GM18868 (cell line): ENCODE data around the gene COL4A2.

Experiments
- ATAC-seq: cut with Tn5 transposase; IDR thresholded peaks from one replicate; pipeline ENCODE4 v1.9.1; 2021; ENCODE audit warnings: mild to moderate bottlenecking, moderate library complexity; ENCODE audit not compliant: unreplicated experiment

Gene COL4A2

DNA sequence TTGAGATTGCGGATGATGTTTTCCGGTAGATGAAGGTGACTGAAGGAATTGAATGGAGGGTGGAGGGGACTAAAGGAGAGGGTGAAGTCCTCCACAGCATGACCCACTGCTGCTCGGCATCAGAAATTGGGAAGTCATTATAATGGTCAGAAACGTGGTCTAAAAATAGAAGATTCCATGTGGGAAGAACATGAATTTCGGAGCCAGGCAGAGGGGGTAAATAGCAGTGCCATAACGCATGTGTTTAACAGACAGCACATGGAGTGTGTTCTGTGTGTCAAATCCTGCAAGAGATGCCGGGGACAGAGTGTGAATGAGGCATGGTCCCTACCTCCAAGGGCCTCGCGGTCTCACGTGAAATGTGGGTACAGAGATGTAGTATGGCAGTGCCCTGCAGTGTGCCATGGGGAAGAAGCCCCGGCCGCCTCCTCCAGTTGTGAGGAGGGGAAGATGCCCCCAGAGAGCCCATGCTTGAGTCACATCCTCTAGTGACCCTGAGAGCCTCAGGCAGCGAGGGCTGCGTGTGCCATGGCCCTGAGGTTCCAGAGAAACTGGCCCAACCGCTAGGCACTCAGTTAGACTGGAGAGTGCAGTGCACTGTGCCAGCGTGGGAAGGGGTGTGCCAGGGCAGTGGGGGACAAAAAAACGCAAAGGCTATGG lies 106.1 kb downstream of the COL4A2 start:
- ATAC-seq = no peak

DNA sequence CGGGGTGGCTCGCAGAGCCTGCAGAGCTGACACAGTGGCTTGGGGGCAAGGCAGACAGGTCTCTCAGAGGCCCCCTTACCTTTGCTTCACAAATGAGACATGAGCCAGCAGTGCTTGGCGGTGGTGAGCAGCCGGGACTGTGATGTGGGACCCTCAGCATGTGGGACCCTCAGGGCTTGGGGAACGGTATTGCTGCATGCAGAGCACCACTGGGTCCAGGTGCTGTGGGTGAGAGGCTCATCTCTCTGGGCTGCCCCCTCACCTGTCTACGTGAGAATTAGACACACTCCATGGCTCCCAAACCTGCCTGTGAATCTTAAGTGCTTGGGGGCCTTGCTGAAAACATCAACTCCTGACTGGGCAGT lies 106.6 kb downstream of the COL4A2 start:
- no peak for ATAC-seq

DNA sequence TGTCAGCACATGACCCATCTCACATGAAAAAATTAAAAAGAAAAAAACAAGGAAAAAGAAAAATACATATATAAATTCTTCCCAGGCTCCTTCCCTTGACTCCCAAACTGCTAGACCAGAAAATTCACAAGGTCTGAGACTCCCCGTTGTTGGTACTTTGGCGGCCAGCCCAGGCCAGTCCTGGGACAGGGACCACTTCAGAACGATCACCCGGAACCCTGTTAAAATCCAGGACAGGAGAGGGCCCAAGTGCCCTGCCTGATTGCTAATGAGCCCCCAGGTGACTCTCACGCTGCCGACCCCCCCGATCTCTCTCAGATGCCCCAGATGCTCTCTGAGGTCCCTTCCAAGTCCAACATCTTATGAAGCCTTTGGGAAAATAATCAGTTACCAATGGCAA lies 107.2 kb downstream of the COL4A2 start:
- no peak for ATAC-seq

DNA sequence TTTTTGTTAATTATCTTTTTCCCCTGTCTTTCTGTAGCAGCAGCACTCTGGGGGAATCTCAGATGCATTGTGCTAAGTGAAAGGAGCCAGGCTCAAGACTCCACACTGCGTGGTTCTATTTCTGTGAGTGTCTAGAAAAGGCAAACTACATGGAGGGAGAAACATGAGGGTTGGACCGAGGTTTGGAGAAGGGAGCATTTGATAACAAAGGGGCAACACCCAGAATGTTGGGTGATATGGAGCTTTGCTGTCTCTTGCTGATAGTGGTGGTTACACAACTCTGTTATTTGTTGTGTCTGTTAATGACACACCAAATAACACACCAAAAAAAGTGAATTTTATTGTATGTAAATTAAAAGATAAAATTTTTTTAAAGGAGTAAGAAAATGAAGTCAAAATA lies 107.8 kb downstream of the COL4A2 start:
- ATAC-seq = no peak

DNA sequence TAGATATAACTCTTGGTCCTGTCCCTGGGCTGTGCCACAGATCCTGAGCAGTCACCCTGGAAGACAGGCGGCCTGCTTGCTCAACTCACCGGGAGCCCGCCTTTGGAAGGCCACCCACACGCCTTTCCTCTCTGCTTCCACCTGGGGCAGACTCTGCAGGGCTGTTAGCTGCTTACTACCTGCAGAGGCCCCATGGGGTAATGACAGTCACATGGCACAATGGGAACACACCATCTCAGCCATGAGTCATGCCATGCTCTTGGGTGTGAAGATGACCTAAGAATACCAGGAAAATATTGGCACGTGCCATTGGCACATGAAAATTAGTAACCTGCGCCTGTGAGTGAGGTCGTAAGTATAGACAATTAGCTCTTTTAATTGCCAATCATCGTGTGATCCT lies 108.6 kb downstream of the COL4A2 start:
- ATAC-seq = no peak

DNA sequence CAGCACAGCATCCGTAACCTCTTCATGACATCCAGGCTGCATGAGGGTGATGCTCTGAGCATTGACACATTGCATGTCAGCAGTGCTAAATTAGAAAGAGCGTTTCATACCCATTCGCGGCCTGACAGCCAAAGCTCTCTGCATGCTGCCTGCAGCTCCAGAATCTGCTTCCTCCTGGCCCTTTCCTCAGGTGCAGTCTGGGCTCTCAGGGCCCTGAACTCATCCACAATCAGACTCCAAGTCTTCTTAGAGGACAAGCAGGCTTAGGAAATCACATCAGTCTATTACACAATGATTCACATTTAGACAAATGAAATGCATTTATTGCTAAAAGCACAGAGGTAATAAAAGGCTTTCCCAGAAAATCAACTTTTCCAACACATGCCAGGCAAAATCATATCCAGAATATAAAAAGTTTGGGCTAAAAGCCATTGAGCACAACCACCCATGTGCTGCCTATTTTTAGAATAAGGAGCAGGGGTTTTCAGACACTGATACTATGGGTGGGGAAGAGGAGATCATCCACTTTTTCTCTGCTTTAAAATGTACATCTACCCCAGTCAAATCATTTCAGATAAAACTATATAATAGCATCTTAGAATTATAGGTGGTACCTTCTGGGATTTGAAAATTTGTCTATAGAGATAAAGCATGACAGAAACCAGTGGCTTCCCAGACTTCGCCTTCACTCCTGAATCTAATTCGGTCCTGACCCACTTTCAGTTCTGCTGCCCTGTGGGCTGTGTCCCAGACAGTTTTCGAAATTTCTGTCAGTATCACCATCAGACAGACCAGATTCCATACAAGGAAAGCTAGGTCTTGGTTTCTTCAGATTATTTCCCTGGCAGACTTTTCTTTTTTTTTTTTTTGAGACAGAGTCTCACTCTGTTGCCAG lies 109.3 kb downstream of the COL4A2 start:
- no peak for ATAC-seq

DNA sequence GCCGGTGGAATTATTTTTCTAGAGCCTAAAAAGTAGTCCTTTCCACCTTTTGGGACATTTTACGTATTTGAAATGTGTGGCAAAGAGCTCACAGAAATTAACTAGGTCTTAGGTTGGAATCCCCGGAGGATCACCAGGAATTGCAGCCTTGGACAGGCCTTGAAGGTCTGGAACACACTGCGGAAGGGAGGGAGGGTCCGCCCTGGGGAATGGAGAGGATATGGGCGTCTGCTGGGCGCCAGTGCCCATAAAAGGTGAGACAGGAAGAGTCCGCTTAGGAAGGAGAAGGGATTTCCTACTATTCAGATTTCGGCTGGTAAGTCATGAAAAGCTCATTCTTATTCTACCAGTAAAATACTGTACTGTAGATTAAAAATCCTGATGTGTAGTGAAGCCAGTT lies 111.9 kb downstream of the COL4A2 start:
- no peak for ATAC-seq

DNA sequence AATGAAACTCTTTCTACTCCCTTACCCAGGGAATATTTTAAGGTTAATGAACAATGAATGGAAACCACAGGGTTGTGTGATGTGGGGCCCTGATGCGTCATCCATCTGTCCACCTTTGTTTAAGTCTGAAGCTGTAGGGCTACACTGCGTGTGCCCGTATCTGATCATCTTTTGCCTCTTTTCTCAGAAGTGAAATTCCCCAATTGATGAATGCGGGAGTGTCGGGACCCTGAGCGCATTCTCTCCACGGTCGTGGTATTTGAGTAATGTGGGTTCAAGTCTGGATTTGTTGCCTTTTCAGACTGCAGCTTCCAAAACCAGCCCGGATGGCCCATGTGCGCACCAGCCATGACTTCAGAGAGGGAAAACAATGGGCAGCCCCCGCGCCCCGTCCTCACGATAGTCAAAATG lies 112.3 kb downstream of the COL4A2 start:
- ATAC-seq = no peak

DNA sequence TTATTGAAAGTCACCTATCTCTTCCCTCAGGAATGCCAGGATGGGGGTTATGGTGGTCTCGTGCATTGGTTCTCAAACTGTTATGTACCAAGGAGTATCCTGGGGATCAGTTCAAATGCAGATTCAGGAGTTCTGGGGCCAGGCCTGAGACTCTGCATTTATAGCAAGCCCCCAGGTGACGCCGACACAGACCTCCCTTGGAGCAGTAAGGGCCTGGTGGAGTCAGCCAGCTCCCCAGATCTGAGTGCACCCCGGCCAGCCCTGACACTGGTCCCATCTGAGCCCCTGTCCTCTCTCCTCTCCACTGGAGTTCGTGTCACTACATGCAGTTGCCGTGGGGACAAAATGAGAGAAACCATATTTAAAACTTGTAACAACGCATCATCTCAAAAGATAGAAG lies 112.9 kb downstream of the COL4A2 start:
- ATAC-seq = no peak

DNA sequence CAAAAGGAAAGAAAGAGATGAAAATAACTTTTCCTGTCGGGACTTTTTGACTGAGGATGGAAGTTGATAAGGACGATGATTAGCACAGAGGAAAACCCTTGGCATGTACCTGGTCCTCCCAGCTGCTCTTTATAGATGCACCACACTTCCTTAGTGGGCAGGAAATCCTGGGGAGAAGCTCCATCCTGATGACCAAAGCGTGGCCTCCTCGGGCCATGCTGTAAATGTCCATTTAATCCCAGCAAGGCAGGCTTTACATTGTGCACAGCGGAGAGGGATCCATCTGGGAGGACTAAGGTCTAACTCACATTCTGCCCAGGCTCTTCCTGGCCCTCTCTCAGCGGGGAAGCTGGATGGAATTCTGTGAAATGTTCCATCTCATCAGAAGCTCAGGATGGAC lies 113.5 kb downstream of the COL4A2 start:
- no peak for ATAC-seq

DNA sequence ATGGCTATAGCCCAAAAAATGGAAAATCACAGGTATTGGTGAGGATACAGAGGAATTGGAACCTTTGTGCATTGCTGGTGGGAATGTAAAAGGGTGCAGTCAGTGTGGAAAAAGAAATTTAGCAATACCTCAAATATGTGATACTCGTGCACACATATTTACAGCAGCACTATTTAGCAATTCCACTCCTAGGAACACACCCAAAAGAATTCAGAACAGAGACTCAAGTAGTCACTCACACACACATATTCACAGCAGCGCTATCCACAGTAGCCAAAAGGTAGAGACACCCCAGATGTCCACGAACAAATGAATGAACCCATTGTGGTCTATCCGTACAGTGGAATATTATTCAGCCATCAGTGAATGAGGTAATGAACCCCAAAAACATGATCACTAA lies 114.0 kb downstream of the COL4A2 start:
- no peak for ATAC-seq

DNA sequence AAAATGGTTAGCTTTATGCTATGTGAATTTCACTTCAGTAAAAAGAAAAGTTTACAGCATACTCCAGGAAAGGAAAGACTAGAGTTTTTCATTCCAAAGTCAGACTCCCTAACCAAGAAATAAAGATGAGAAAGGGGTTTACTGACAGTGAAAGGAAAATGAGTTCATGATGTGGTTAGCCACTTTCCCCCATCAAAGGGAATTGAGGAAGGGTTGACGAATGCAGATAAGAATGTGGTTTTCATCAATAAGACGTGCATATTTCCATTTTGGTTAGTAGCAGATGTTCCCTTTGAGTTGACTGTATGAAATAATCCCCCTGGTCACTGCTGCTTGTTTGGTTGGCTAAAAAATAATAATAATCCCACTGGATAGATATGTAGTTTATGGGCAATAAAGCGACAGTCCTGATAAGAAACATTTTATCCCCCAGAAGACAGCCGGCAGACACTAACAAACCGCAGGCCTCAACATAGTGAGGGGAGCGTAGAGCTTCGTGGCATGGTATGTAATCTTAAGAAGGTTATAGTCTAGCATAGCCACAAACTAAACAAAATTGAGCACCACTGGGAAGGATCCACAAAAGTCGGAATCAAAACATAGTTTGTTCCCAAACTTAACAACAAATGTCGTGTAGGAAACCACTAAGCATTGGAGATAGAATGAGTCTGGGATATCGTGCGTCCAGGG lies 114.8 kb downstream of the COL4A2 start:
- ATAC-seq = no peak

DNA sequence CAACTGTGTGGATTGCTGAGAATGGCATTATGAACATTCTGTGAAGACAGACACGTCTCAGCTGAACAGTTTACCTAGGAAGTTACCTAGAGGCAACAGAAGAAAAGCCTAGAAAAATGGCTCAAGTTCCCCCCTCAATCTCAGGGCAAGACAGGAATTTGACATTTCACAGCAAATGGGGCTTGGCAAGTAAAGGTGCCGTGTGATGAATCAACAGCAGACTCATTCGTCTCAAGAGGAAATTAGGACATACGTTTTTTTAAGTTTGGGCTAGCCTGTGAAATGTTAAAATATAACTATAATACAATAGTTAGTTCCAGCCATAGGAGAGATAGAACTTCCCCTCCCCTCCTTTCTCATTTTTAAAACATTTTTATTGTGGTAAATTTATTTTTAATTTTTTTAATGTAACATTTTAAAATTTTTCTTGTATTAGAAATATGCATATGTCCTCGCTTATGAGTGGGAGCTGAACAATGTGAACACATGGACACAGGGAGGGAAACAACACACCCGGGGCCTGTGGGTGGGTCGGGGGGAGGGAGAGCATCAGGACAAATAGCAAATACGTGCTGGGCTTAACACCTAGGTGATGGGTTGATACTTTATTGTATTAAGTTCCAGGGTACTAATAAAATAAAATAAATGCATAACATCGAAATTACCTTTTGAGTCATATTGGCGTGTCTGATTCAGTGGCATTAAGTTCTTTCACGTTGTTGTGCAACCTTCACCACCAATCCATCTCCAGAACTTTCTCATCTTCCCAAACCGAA lies 116.0 kb downstream of the COL4A2 start:
- no peak for ATAC-seq

DNA sequence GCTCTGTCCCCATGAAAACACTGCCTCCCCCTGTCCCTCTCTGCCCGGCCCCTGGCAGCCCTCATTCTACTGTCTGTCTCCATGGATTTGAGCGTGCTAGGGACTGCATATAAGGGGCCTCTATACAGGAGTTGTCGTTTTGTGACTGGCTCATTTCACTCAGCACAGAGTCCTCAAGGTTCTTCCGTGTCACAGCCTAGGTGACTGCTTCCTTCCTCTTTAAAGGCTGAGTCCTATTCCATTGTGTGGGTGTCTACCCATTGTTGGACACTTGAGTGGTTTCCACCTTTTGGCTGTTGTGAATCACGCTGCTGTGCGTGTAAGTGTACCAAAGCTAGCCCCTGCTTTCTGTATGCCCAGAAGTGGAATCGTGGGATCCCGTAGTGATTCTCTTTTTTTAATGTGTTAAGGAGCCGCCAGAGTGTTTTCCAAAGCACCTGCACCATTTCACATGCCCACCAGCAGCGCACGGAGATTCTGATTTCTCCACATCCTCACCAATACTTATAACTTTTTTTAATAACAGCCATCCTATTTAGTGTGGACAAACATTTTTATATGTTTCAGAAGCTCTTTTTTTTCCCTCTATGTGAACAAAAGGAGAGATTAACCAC lies 116.7 kb downstream of the COL4A2 start:
- ATAC-seq = no peak

DNA sequence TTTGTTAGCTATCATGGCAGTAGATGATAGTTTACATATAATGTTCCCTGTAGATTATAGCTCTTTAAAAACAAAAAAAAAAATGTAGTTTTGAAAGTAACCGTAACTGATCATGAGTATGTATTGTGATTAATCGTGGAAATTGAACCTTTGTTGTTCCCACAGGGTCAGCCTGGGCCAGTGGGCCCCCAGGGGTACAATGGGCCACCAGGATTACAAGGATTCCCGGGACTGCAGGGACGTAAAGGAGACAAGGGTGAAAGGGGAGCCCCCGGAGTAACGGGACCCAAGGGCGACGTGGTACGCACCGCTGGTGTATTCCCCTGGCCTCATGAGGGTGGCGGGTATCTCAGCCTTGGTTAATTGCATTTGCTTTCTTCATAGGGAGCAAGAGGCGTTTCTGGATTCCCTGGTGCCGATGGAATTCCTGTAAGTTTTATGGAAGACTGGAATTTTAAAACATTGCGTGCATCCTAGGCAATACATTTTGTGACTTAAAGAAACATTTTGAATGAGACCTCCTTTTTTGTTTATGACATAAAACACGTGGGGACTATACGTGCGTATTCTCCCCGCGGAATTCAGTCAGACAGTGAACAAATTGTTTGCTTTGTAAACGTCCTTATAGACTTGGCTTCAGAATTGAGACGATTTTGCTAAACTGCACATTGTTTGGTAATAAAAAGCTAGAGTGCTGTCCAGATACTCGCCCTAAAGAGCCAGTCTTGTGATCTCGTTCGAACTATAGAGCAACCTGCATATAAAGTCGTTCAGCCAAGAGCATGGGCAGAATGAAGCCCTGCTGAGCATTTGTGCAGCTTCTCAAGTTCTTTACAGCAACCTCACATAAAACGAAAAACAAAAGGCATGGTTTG lies 117.7 kb downstream of the COL4A2 start:
- ATAC-seq = no peak

DNA sequence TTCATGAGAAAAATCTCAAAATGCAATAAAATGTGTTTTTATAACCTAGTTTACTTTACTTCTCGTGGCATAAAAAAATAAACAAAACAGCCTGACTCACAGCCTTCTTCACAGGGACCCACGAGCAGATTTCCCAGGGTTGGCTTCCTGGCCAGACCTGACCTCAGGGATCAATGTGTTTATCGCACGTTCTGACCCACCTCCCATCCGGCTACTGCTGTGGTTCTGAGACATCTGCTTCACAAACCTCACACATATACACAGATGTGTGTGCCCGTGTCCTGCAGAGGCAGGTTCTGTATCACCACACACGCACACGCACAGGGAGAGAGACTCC lies 118.3 kb downstream of the COL4A2 start:
- no peak for ATAC-seq

DNA sequence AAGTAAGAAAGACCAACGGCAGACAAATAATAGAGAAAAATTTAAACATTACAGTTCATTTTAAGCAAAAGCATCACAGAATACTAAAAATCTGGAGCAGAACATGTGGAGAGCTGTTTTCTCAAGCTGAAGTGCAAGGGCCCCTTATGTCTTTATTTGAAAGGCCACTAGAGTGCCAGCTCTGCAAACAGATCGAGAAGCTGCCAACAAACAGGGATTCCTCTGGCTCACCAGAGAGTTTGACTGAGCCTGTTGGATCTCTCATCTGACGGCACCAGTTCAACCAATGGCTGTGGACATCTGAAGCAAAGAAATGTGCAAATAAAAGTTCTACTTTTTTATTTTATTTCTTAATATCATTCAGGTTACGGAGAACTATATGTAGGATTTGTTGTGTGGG lies 119.7 kb downstream of the COL4A2 start:
- no peak for ATAC-seq

DNA sequence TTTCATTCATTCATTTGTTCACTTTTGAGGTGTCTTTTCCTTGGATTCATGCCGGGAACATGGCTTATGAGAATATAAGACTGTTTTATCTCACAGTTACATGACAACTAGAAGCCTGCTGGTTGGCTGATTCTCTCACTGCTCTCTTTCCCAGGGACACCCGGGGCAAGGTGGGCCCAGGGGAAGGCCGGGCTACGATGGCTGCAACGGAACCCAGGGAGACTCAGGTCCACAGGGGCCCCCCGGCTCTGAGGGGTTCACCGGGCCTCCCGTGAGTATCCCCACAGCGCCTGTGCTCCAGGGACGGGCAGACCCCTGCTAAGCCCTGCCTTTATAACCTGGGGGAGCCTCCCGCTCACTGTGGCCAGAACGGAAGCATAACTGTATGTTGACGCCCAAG lies 121.2 kb downstream of the COL4A2 start:
- no peak for ATAC-seq

DNA sequence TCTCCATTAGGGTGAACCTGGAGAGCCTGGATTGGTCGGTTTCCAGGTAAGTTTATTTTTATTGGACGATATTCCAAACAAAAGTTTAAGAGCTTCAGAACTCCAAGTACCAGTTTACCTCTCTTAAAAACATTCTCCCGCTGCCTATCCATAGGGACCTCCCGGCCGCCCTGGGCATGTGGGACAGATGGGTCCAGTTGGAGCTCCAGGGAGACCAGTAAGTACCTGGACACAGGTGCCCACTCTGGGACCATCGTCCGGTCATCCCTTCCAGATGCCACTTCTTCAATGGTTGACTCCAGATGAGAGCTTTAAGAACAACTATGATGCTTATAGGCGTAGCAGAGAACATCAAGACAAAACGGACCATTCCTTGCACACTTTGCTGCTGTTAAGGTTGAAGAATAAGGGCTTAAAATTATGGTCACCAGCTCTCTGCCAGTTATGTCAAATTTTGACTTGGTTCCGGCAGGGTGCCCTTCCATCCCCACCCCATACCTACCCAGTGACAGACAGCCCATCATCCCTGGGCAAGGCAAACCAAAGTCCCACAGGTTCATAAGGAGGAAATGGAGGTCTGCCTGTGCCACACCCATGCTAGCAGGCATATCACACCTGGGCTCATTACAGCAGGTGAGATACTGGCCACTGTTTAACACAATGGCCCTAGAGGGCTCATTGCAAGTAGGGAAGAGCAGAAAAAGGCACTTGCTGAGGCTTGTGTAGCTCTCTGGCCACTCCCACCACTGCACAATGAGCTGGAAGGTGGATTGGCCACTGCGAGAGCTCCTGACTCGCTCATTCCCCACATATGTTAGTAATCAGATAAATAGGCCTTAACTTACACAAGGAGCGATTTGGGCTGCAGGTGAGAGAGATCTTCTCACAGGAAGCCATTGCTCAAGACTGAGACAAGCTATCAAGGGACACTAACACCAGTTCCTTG lies 123.6 kb downstream of the COL4A2 start:
- no peak for ATAC-seq
